ENCODE results near the gene CPVL. TPM values are rescaled to one million over a fixed set of nuclear protein-coding genes. Genes with fewer than 3 reads are reported as not detected.
A peak's percentile ranks its signal among the peaks of the same experiment; 100 is the strongest.
"Not testable (repeated sequence)": the region's sequence is repeated elsewhere in the genome, so short reads cannot be mapped to it uniquely, and the experiment has no call there.

The CPVL gene
- total RNA-seq, 3 donors from 2014 or later, result 11.4 to 44.2 (median 13.4) TPM

DNA sequence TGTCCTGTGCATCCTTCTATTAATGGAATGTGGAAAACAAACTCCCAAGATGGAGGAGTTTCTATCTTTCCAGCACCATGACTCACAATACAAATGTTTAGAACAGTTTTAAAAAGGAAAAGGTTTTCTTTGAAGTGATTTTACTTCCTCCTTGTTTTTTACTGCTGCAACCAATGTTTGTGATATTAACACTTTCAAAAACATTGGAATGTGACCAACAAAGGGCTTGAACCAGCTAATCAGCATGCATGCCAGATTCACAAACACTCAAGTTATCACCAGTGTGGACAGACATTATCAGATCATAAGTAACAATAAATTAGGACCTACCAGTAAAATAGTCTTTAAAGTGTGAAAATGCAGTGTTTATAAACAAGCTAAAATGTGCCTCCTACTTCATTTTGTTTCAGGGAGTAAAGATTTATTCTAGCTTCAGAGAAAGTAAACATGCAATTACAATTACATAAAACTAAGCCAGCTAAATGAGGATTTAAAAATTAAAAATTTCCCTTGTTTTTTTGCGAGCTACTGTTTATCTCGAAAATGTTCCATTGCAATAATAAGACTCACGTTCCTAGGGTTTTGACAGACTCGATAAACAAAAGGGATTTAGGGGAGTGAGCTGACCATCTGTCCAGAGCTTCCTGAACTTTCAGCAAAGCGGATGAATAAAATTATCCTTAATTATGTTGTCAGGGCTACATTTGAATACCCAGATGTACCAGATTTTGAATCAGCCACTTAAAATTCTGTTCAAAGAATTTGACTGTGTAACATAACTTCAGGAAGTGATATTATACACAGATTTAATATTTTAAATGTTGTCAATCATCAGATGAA is 29.8 kb downstream of the CPVL start:
- TF ChIP-seq, protein P1, sequence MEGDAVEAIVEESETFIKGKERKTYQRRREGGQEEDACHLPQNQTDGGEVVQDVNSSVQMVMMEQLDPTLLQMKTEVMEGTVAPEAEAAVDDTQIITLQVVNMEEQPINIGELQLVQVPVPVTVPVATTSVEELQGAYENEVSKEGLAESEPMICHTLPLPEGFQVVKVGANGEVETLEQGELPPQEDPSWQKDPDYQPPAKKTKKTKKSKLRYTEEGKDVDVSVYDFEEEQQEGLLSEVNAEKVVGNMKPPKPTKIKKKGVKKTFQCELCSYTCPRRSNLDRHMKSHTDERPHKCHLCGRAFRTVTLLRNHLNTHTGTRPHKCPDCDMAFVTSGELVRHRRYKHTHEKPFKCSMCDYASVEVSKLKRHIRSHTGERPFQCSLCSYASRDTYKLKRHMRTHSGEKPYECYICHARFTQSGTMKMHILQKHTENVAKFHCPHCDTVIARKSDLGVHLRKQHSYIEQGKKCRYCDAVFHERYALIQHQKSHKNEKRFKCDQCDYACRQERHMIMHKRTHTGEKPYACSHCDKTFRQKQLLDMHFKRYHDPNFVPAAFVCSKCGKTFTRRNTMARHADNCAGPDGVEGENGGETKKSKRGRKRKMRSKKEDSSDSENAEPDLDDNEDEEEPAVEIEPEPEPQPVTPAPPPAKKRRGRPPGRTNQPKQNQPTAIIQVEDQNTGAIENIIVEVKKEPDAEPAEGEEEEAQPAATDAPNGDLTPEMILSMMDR (IDR thresholded peaks at IDR 0.05), result no peak
- TF ChIP-seq POLR2A (IDR thresholded peaks at IDR 0.05) (no peak), POLR2AphosphoS5 (IDR thresholded peaks at IDR 0.05) (no peak)
- Histone ChIP-seq H3K36me3 (no peaks in the 10 kb centered on the region), H3K4me3 (no peak overlapping the region), H3K9me3 (no peaks in the 10 kb centered on the region), H3K27ac (peak overlapping the region in 1 of 2 donors; percentile 40), H3K4me1 (peaks cover 0 to 4% of the 10 kb centered on the region in 2 donors), H3K27me3 (no peaks in the 10 kb centered on the region)
- intact Hi-C loops (cut with DNase I; ENCODE audit: low total_unique reads), result no loop called here
- no peak for DNase-seq (ENCODE audit: low spot score in 2 of 2)

DNA sequence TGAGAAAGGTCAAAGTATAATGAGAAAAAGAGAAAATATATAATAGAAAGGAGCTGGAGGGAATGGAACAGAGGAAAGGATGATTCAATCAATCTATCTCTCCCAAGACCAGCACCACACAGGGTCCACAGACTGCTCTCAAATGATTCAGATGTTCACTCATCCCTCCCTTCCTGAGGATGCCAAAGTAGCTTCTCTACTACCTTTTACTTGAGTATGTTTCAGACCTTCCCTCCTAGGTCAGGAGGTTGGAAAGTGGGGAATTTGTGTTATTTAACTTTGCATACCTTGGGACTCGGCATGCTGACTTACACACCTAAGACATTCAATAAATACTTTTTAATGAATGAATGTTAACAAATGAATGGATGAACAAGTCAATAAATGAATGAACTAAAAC is 30.6 kb downstream of the CPVL start:
- no peak overlapping the region for H3K27ac ChIP-seq
- H3K4me1 ChIP-seq, result peaks cover 0 to 4% of the 10 kb centered on the region in 2 donors
- H3K27me3 ChIP-seq, result no peaks in the 10 kb centered on the region
- no peaks in the 10 kb centered on the region for H3K9me3 ChIP-seq
- H3K4me3 ChIP-seq, result no peak overlapping the region
- DNase-seq (ENCODE audit: low spot score in 2 of 2), result no peak
- H3K36me3 ChIP-seq, result no peaks in the 10 kb centered on the region
- TF ChIP-seq POLR2A (IDR thresholded peaks at IDR 0.05) (no peak), POLR2AphosphoS5 (IDR thresholded peaks at IDR 0.05) (no peak)
- TF ChIP-seq, protein P1 (IDR thresholded peaks at IDR 0.05), result no peak
- intact Hi-C loops (cut with DNase I; ENCODE audit: low total_unique reads), result no loop called here

DNA sequence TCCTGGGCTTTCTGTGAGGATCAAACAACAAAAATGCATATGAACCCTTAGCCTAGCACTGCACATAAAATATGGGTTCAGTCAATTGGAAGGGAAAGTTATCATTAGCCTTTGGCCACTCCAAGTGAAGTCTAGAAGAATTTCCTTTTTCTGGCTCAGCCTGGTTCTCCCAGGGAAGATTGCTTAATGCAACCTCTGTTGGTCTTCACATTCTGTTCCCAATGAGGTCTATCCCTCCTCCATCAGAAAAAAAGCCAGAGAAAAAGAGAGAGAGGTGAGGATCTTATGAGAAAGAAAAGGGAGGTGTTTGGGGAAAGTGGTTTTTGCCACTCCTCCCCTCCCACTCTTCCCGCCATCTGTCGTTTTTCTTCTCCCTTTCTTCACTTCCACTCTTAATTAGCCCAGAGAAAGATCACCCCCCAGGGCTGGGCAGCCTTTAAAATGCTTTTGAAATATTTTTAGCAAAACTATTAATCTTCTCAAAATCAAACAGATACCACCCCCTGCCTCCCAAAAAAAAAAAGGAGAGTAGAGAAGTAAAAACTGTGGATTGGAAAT is 31.1 kb downstream of the CPVL start:
- no peak overlapping the region for H3K27ac ChIP-seq
- no peaks in the 10 kb centered on the region for H3K36me3 ChIP-seq
- DNase-seq (ENCODE audit: low spot score in 2 of 2), result no peak
- peaks cover 0 to 4% of the 10 kb centered on the region in 2 donors for H3K4me1 ChIP-seq
- H3K9me3 ChIP-seq, result no peaks in the 10 kb centered on the region
- H3K27me3 ChIP-seq, result no peaks in the 10 kb centered on the region
- intact Hi-C loops (cut with DNase I; ENCODE audit: low total_unique reads), result no loop called here
- TF ChIP-seq POLR2A (IDR thresholded peaks at IDR 0.05), result no peak
- TF ChIP-seq, protein P1 (IDR thresholded peaks at IDR 0.05), result no peak
- TF ChIP-seq POLR2AphosphoS5 (IDR thresholded peaks at IDR 0.05), result no peak
- no peak overlapping the region for H3K4me3 ChIP-seq

DNA sequence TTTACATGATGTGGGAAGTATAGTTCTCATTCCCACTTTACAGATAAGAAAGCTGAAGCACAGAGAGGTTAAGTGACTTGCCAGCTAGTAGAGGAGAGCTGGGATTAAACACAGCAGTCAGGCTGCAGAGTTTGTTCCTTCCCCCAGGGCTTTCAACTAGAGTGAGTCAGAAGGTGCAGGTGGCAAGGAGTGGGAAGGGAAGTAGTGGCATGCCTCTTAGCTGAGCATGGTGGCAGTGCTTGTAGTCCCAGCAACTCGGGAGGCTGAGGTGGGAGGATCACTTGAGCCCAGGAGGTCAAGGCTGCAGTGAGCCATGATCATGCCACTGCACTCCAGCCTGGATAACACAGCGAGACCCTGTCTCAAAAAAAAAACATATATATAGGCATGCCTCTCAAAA is 32.1 kb downstream of the CPVL start:
- DNase-seq (ENCODE audit: low spot score in 2 of 2); H3K9me3 ChIP-seq; H3K4me3 ChIP-seq; intact Hi-C loops (cut with DNase I; ENCODE audit: low total_unique reads); H3K36me3 ChIP-seq; H3K4me1 ChIP-seq; H3K27me3 ChIP-seq: not testable (repeated sequence)
- H3K27ac ChIP-seq, result peak overlapping the region in 1 of 2 donors; percentile 26

DNA sequence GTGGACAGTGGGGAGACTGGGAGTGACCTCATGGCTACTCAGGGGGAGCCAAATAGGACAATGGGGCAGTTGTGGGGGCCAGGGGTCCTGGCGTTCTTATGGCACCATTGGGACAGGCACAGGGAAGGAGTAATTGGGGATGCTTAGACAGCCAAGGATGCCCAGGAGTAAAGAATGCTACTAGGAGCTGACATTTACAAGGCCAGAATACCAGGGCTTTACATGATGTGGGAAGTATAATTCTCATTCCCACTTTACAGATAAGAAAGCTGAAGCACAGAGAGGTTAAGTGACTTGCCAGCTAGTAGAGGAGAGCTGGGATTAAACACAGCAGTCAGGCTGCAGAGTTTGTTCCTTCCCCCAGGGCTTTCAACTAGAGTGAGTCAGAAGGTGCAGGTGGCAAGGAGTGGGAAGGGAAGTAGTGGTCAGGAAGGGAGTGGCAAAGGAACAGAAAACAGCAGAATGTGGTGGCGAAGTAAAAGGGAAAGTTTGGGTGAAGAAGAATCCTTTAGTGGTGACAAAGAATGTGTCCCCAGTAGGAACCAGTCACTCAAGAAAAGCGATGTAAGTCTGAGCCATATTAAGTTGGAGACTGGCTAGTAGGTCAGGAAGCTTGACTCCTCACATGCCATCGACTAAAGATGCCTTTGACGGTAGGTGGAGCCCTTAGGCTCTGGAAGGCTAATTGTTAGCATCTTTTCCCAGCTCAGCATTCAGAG is 32.8 kb downstream of the CPVL start:
- intact Hi-C loops (cut with DNase I; ENCODE audit: low total_unique reads), result no loop called here
- Histone ChIP-seq H3K27me3 (no peaks in the 10 kb centered on the region), H3K4me1 (peaks cover 4 to 7% of the 10 kb centered on the region in 2 donors), H3K4me3 (no peak overlapping the region), H3K9me3 (no peaks in the 10 kb centered on the region), H3K27ac (peak overlapping the region; percentile 26 to 60), H3K36me3 (no peaks in the 10 kb centered on the region)
- DNase-seq (ENCODE audit: low spot score in 2 of 2), result peak in 1 of 2 donors; percentile 31
- no peak for TF ChIP-seq POLR2A (IDR thresholded peaks at IDR 0.05)
- TF ChIP-seq, protein P1 (IDR thresholded peaks at IDR 0.05), result peak in 2 of 3 donors; percentile 14 to 40

All from breast epithelium (tissue), 4 donors.